Neural progenitor cell (in vitro differentiated cells): Measurements from ENCODE around the gene KIF9.

Experiments
- EZH2 ChIP-seq: fragments of 200-600 bp; sonication (generic); IDR thresholded peaks from 2 replicates; pipeline ENCODE4 v1.6.1; 2017; ENCODE audit warnings: antibody characterized with exemption, mild to moderate bottlenecking, moderate library complexity
- EZH2phosphoT487 ChIP-seq: fragments of 200-600 bp; sonication (generic); IDR thresholded peaks from 2 replicates; pipeline ENCODE4 v1.6.1; 2017; ENCODE audit warnings: antibody characterized with exemption
- TF ChIP-seq, protein P1 (sequence below): fragments of 200-600 bp; sonication (generic); IDR thresholded peaks from 2 replicates; pipeline ENCODE4 v1.5.1; 2017; ENCODE audit warnings: antibody characterized with exemption, mild to moderate bottlenecking

DNA sequence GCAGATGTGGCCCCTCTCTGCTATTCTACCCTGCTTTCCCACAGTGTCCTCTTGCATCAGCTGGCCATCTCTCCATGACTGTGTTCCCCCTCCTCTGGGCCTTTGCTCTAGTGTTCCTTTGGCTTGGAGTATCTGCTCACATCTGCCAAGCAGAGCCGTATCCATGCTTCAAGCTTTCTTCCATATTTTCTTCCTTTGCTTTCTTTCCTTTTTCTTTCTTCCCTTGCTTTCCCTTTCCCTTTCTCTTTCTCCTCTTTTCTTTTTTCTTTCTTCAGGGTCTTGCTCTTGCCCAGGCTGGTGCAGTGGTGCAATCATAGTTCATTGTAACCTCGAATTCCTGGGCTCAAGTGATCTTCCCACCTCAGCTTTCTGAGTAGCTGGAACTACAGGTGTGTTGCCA, 12.7 kb upstream of the KIF9 start:
- TF ChIP-seq, protein P1, sequence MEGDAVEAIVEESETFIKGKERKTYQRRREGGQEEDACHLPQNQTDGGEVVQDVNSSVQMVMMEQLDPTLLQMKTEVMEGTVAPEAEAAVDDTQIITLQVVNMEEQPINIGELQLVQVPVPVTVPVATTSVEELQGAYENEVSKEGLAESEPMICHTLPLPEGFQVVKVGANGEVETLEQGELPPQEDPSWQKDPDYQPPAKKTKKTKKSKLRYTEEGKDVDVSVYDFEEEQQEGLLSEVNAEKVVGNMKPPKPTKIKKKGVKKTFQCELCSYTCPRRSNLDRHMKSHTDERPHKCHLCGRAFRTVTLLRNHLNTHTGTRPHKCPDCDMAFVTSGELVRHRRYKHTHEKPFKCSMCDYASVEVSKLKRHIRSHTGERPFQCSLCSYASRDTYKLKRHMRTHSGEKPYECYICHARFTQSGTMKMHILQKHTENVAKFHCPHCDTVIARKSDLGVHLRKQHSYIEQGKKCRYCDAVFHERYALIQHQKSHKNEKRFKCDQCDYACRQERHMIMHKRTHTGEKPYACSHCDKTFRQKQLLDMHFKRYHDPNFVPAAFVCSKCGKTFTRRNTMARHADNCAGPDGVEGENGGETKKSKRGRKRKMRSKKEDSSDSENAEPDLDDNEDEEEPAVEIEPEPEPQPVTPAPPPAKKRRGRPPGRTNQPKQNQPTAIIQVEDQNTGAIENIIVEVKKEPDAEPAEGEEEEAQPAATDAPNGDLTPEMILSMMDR = no peak
- TF ChIP-seq EZH2phosphoT487 (no peak), EZH2 (no peak)
